PC-9 (cell line): Measurements from ENCODE around the gene RHOJ. TPM values are rescaled to one million over a fixed set of nuclear protein-coding genes. Genes with fewer than 3 reads are reported as not detected.

Experiments used
- BruUV-seq: library from RNA; stranded (reverse); fragments of 400-500 nt; replicated peaks from 2 replicates; lab custom pipeline; 2021; lab: Mats Ljungman, UMichigan
- CTCF ChIA-PET: fragments of 300-600 bp; sonication (Branson Sonifier 250); formaldehyde crosslinking; loops from one replicate; lab custom pipeline; 2022; ENCODE audit warnings: antibody characterized with exemption; lab: Charles Lee
- POLR2A ChIA-PET: fragments of 300-600 bp; sonication (Branson Sonifier 250); formaldehyde crosslinking; loops from one replicate; lab custom pipeline; 2022; ENCODE audit warnings: antibody characterized with exemption; ENCODE audit not compliant: unreplicated experiment; lab: Charles Lee
- DNase-seq, 2 experiments: peaks; one replicate each; pipeline versions ENCODE4 v3.0.0 to v3.0.0-alpha.2; 2015 to 2022; ENCODE audit warnings: mixed read lengths in 1 of 2
- H2AFZ ChIP-seq: fragments of 200-600 bp; sonication (generic); 2 replicates; pipeline ENCODE4 v1.8.1; 2017; ENCODE audit warnings: antibody characterized with exemption
- H3F3A ChIP-seq: fragments of 200-600 bp; sonication (generic); 2 replicates; pipeline ENCODE4 v1.8.1; 2017; ENCODE audit warnings: antibody characterized with exemption, mild to moderate bottlenecking, low read depth; ENCODE audit not compliant: insufficient read depth
- H3K27ac ChIP-seq: fragments of 200-600 bp; sonication (generic); 2 replicates; pipeline ENCODE4 v1.6.1; 2016; ENCODE audit warnings: mixed run types
- H3K27me3 ChIP-seq: fragments of 200-600 bp; sonication (generic); 2 replicates; pipeline ENCODE4 v1.6.1; 2016; ENCODE audit warnings: low read depth, mixed run types; ENCODE audit not compliant: insufficient read depth
- H3K36me3 ChIP-seq: fragments of 200-600 bp; sonication (generic); 2 replicates; pipeline ENCODE4 v1.6.1; 2016; ENCODE audit warnings: low read depth, mixed run types
- H3K4me1 ChIP-seq: fragments of 200-600 bp; sonication (generic); replicated peaks from 2 replicates; pipeline ENCODE4 v1.6.1; 2016; ENCODE audit warnings: mixed run types; ENCODE audit not compliant: insufficient read depth
- H3K4me2 ChIP-seq: fragments of 200-600 bp; sonication (generic); 2 replicates; pipeline ENCODE4 v1.6.1; 2017; ENCODE audit warnings: mixed run types
- H3K4me3 ChIP-seq: fragments of 200-600 bp; sonication (generic); 2 replicates; pipeline ENCODE4 v1.6.1; 2016; ENCODE audit warnings: mixed run types
- H3K79me2 ChIP-seq: fragments of 200-600 bp; sonication (generic); 2 replicates; pipeline ENCODE4 v1.6.1; 2017; ENCODE audit warnings: low read depth, mixed run types
- H3K9me2 ChIP-seq: fragments of 200-600 bp; sonication (generic); 2 replicates; pipeline ENCODE4 v1.8.1; 2017; ENCODE audit warnings: mild to moderate bottlenecking; ENCODE audit not compliant: insufficient read depth
- H3K9me3 ChIP-seq: fragments of 200-600 bp; sonication (generic); 2 replicates; pipeline ENCODE4 v1.8.1; 2016; ENCODE audit warnings: low read depth; ENCODE audit not compliant: insufficient read depth
- H4K20me1 ChIP-seq: fragments of 200-600 bp; sonication (generic); 2 replicates; pipeline ENCODE4 v1.8.1; 2017; ENCODE audit not compliant: insufficient read depth
- CTCF ChIP-seq: fragments of 200-600 bp; sonication (generic); conservative IDR thresholded peaks from 2 replicates; pipeline ENCODE4 v1.6.1; 2017; ENCODE audit warnings: mixed run types, antibody characterized with exemption, mild to moderate bottlenecking, moderate library complexity
- EZH2 ChIP-seq: fragments of 200-600 bp; sonication (generic); IDR thresholded peaks from 2 replicates; pipeline ENCODE4 v1.8.0; 2017; ENCODE audit warnings: antibody characterized with exemption, low read depth
- intact Hi-C: fragments of 100-400 bp; cut with micrococcal nuclease; formaldehyde crosslinking; loops from one replicate; pipeline ENCODE4 v1.10.0; 2022; ENCODE audit not compliant: unreplicated experiment
- total RNA-seq: library from RNA; stranded (reverse); gene quantifications from 2 replicates; pipeline ENCODE4 v1.2.3, GENCODE V29; 2021

Gene RHOJ
- total RNA-seq, 1 experiment from 2014 or later: not detected

GRCh38 chr14:63243646-63244045 is 39.4 kb downstream of the RHOJ start:
- no TSS peak for BruUV-seq
- Histone ChIP-seq H3K9me3 (no peaks in the 10 kb centered on the region), H3F3A (no peaks in the 10 kb centered on the region), H3K27ac (no peak overlapping the region), H2AFZ (no peak overlapping the region), H3K4me2 (no peak overlapping the region), H3K4me1 (no peaks in the 10 kb centered on the region), H3K27me3 (no peaks in the 10 kb centered on the region), H3K9me2 (no peaks in the 10 kb centered on the region), H3K4me3 (no peak overlapping the region), H3K79me2 (no peaks in the 10 kb centered on the region), H4K20me1 (no peaks in the 10 kb centered on the region), H3K36me3 (no peaks in the 10 kb centered on the region)
- ChIA-PET POLR2A (no interaction called here), CTCF (no interaction called here)
- intact Hi-C loops: no loop called here
- TF ChIP-seq EZH2: no peak
- no peak for TF ChIP-seq CTCF
- DNase-seq: no peak

- no peak for TF ChIP-seq EZH2
- TF ChIP-seq CTCF: no peak
- intact Hi-C loops: no loop called here
- Histone ChIP-seq H3K4me3 (no peak overlapping the region), H3K4me2 (no peak overlapping the region), H3K9me2 (no peaks in the 10 kb centered on the region), H3K4me1 (no peaks in the 10 kb centered on the region), H3K27me3 (no peaks in the 10 kb centered on the region), H4K20me1 (no peaks in the 10 kb centered on the region), H3K9me3 (no peaks in the 10 kb centered on the region), H3K27ac (no peak overlapping the region), H2AFZ (no peak overlapping the region), H3F3A (no peaks in the 10 kb centered on the region), H3K36me3 (no peaks in the 10 kb centered on the region), H3K79me2 (no peaks in the 10 kb centered on the region)
- POLR2A ChIA-PET: no interaction called here
- DNase-seq: no peak
- no TSS peak for BruUV-seq
- CTCF ChIA-PET: no interaction called here
Measured at GRCh38 chr14:63245893-63246292, 41.6 kb downstream of the RHOJ start.

- Histone ChIP-seq H3K4me1 (no peaks in the 10 kb centered on the region), H3K9me2 (no peaks in the 10 kb centered on the region), H3K4me3 (no peak overlapping the region), H3K36me3 (no peaks in the 10 kb centered on the region), H3F3A (no peaks in the 10 kb centered on the region), H4K20me1 (no peaks in the 10 kb centered on the region), H3K9me3 (no peaks in the 10 kb centered on the region), H2AFZ (no peak overlapping the region), H3K4me2 (no peak overlapping the region), H3K27ac (no peak overlapping the region), H3K27me3 (no peaks in the 10 kb centered on the region), H3K79me2 (no peaks in the 10 kb centered on the region)
- no peak for DNase-seq
- ChIA-PET CTCF (interaction anchor here (0.6 kb wide), 1 partner anchor 29 kb away, joined by 3 read pairs; no protein-coding TSS in a partner anchor), POLR2A (no interaction called here)
- no TSS peak for BruUV-seq
- intact Hi-C loops: no loop called here
- TF ChIP-seq EZH2: no peak
- TF ChIP-seq CTCF: no peak
Measured at GRCh38 chr14:63248211-63248610, 44.0 kb downstream of the RHOJ start.
